HepG2 (cell line): Measurements from ENCODE around the gene SH3PXD2A. TPM values are rescaled to one million over a fixed set of nuclear protein-coding genes. Genes with fewer than 3 reads are reported as not detected.
A peak's percentile ranks its signal among the peaks of the same experiment; 100 is the strongest.

Experiments used
- CBX1 ChIP-seq: IDR thresholded peaks from one replicate; pipeline ENCODE4 v1.6.1; 2016; ENCODE audit warnings: antibody characterized with exemption, low read depth
- CHCHD3 ChIP-seq: sonication (generic); formaldehyde crosslinking; IDR thresholded peaks from 2 replicates; pipeline ENCODE4 v1.8.0; 2022; ENCODE audit warnings: mild to moderate bottlenecking, missing genetic modification reagents, moderate library complexity
- FOXK1 ChIP-seq: sonication (generic); formaldehyde crosslinking; IDR thresholded peaks from 2 replicates; pipeline ENCODE4 v1.4.0; 2020; ENCODE audit warnings: low read depth, missing genetic modification reagents, borderline replicate concordance
- HDAC1 ChIP-seq: sonication (generic); formaldehyde crosslinking; IDR thresholded peaks from 2 replicates; pipeline ENCODE4 v1.5.1; 2020; ENCODE audit warnings: mild to moderate bottlenecking, missing genetic modification reagents
- NFE2 ChIP-seq: sonication (generic); formaldehyde crosslinking; IDR thresholded peaks from 2 replicates; pipeline ENCODE4 v1.4.0; 2020; ENCODE audit warnings: missing genetic modification reagents
- TCF7L2 ChIP-seq: IDR thresholded peaks from 2 replicates; pipeline ENCODE4 v1.6.1; 2011; ENCODE audit warnings: mild to moderate bottlenecking, low read depth, low read length, moderate library complexity
- TGIF2 ChIP-seq: IDR thresholded peaks from 2 replicates; pipeline ENCODE4 v1.6.1; 2016; ENCODE audit warnings: control low read depth, missing compliant biosample characterization
- YEATS2 ChIP-seq: sonication (generic); formaldehyde crosslinking; IDR thresholded peaks from 2 replicates; pipeline ENCODE4 v1.4.0; 2020; ENCODE audit warnings: missing genetic modification reagents, borderline replicate concordance
- ZC3H4 ChIP-seq: sonication (generic); formaldehyde crosslinking; IDR thresholded peaks from 2 replicates; pipeline ENCODE4 v1.4.0; 2020; ENCODE audit warnings: missing genetic modification reagents, borderline replicate concordance
- ZNF180 ChIP-seq: sonication (generic); formaldehyde crosslinking; IDR thresholded peaks from 2 replicates; pipeline ENCODE4 v1.4.0; 2020; ENCODE audit warnings: low read depth, missing genetic modification reagents, borderline replicate concordance
- ZNF282 ChIP-seq: fragments of 450-650 bp; IDR thresholded peaks from 2 replicates; pipeline ENCODE4 v1.6.1; 2018; ENCODE audit not compliant: partially characterized antibody
- ZNF292 ChIP-seq: sonication (generic); formaldehyde crosslinking; IDR thresholded peaks from 2 replicates; pipeline ENCODE4 v1.8.1; 2022; ENCODE audit warnings: mild to moderate bottlenecking, low read depth, missing genetic modification reagents, borderline replicate concordance
- ZNF564 ChIP-seq: sonication (generic); formaldehyde crosslinking; IDR thresholded peaks from 2 replicates; pipeline ENCODE4 v1.8.1; 2023; ENCODE audit warnings: mild to moderate bottlenecking, missing genetic modification reagents
- ZSCAN29 ChIP-seq: sonication (generic); formaldehyde crosslinking; conservative IDR thresholded peaks from 2 replicates; pipeline ENCODE4 v1.4.0; 2020; ENCODE audit warnings: mild to moderate bottlenecking, missing genetic modification reagents
- polyA plus RNA-seq, 8 experiments: library from polyadenylated mRNA; depleted of rRNA in 3 of 8; stranded (reverse) in 7 of 8; unstranded in 1 of 8; fragments of >200 nt; fragmentation: Illumina TruSeq in 4 of 8; extraction: Trizol in 4 of 8; gene quantifications; 2 replicates each; pipeline versions ENCODE4 v1.2.1 to v1.2.3, GENCODE V29; 2011 to 2016; ENCODE audit warnings: low read depth in 4 of 8, missing spikeins in 1 of 8, mixed read lengths in 1 of 8; ENCODE audit not compliant: insufficient read depth in 1 of 8
- total RNA-seq, 5 experiments: library from RNA; depleted of rRNA; stranded (reverse); fragments of >200 nt; fragmentation: Illumina TruSeq; extraction: Trizol; gene quantifications; 2 replicates each; pipeline ENCODE4 v1.2.3, GENCODE V29; 2016; ENCODE audit warnings: low read depth in 1 of 5
- TF ChIP-seq, protein P1 (sequence below): sonication (generic); formaldehyde crosslinking; IDR thresholded peaks from 2 replicates; pipeline ENCODE4 v1.4.0; 2020; ENCODE audit warnings: missing genetic modification reagents
- TF ChIP-seq, protein P2 (sequence below): sonication (generic); formaldehyde crosslinking; IDR thresholded peaks from 2 replicates; pipeline ENCODE4 v1.4.0; 2020; ENCODE audit warnings: mild to moderate bottlenecking, missing genetic modification reagents
- TF ChIP-seq, protein P3 (sequence below): sonication (generic); formaldehyde crosslinking; conservative IDR thresholded peaks from 2 replicates; pipeline ENCODE4 v1.4.0; 2020; ENCODE audit warnings: mild to moderate bottlenecking, missing genetic modification reagents, moderate library complexity
- TF ChIP-seq, protein P4 (sequence below), 2 experiments: sonication (generic) in 1 of 2; formaldehyde crosslinking in 1 of 2; IDR thresholded peaks; 2 replicates each; pipeline versions ENCODE4 v1.4.0 to v1.6.1; 2018 to 2020; ENCODE audit warnings: missing genetic modification reagents in 2 of 2, borderline replicate concordance in 1 of 2, low read depth in 1 of 2, mild to moderate bottlenecking in 1 of 2, missing biosample characterization in 1 of 2
- TF ChIP-seq, protein P5 (sequence below): sonication (generic); formaldehyde crosslinking; IDR thresholded peaks from 2 replicates; pipeline ENCODE4 v1.8.1; 2023; ENCODE audit warnings: missing genetic modification reagents, mild to moderate bottlenecking, borderline replicate concordance

Gene SH3PXD2A
- total and polyA plus RNA-seq, 2 of the 13 experiments (the other 11 are each of a cell fraction or from before 2014, with no cell fraction given): 11.1 to 11.3 TPM

DNA sequence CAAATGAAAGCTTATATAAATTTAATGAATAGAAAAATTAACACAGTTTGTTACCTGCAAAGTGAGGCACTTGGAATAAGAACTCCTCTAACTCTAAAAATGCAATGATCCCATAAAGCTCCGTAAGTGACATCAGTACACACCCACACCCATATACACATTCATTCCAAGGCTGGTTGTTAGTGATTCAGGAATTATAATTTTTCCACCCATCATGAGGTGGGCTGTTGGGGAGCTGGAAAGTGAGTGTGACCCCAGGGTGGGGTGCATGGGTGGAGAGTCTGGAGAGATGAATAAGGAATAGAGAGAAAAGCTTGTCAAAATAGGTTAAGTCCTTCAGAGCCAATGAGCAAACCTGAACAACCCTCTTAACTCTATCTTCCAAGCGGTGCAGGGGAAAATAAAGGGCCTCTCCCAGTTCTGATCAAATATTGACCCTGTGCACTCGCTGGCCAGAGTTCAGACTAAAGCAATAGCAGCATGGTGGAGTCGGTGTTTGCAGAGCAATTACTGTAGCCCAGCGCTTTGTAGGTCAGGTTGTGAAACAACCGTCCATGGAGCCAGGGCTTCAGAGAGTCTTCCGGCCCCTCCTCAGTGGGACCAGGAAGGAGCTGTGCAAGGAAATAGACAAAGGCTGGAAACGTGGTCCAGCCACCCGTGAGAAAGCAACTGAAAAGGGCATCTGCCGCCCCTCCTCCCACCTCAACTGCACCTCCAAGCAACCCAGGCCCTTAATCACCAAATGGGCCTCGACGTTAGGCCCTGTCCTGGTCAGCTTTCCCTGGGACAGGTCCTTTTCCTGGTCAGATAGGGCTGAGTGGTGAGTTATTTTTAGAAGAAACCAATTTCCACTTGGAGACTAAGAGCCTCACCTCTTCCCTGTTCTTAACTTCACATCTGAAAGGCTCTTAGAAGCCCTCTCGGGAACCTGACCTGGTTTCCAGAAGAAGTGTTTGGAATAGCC, 61.2 kb downstream of the SH3PXD2A start (continued):
- TF ChIP-seq CHCHD3 (CRISPR knock-in tag): no peak
- TF ChIP-seq ZC3H4 (CRISPR knock-in tag): no peak
- peak; percentile 81 for TF ChIP-seq TGIF2 (CRISPR knock-in tag)
- no peak for TF ChIP-seq ZNF282
- TF ChIP-seq, protein P1, sequence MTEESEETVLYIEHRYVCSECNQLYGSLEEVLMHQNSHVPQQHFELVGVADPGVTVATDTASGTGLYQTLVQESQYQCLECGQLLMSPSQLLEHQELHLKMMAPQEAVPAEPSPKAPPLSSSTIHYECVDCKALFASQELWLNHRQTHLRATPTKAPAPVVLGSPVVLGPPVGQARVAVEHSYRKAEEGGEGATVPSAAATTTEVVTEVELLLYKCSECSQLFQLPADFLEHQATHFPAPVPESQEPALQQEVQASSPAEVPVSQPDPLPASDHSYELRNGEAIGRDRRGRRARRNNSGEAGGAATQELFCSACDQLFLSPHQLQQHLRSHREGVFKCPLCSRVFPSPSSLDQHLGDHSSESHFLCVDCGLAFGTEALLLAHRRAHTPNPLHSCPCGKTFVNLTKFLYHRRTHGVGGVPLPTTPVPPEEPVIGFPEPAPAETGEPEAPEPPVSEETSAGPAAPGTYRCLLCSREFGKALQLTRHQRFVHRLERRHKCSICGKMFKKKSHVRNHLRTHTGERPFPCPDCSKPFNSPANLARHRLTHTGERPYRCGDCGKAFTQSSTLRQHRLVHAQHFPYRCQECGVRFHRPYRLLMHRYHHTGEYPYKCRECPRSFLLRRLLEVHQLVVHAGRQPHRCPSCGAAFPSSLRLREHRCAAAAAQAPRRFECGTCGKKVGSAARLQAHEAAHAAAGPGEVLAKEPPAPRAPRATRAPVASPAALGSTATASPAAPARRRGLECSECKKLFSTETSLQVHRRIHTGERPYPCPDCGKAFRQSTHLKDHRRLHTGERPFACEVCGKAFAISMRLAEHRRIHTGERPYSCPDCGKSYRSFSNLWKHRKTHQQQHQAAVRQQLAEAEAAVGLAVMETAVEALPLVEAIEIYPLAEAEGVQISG (CRISPR knock-in tag): peak; percentile 90
- no peak for TF ChIP-seq NFE2 (CRISPR knock-in tag)
- TF ChIP-seq, protein P2, sequence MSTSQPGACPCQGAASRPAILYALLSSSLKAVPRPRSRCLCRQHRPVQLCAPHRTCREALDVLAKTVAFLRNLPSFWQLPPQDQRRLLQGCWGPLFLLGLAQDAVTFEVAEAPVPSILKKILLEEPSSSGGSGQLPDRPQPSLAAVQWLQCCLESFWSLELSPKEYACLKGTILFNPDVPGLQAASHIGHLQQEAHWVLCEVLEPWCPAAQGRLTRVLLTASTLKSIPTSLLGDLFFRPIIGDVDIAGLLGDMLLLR (CRISPR knock-in tag): no peak
- TF ChIP-seq ZNF180 (CRISPR knock-in tag): no peak
- TF ChIP-seq HDAC1: peak; percentile 97
- TF ChIP-seq ZSCAN29 (CRISPR knock-in tag): peak; percentile 92
- peak; percentile 87; the same call in 1 of the 2 replicates for TF ChIP-seq ZNF292 (CRISPR knock-in tag)
- TF ChIP-seq, protein P3, sequence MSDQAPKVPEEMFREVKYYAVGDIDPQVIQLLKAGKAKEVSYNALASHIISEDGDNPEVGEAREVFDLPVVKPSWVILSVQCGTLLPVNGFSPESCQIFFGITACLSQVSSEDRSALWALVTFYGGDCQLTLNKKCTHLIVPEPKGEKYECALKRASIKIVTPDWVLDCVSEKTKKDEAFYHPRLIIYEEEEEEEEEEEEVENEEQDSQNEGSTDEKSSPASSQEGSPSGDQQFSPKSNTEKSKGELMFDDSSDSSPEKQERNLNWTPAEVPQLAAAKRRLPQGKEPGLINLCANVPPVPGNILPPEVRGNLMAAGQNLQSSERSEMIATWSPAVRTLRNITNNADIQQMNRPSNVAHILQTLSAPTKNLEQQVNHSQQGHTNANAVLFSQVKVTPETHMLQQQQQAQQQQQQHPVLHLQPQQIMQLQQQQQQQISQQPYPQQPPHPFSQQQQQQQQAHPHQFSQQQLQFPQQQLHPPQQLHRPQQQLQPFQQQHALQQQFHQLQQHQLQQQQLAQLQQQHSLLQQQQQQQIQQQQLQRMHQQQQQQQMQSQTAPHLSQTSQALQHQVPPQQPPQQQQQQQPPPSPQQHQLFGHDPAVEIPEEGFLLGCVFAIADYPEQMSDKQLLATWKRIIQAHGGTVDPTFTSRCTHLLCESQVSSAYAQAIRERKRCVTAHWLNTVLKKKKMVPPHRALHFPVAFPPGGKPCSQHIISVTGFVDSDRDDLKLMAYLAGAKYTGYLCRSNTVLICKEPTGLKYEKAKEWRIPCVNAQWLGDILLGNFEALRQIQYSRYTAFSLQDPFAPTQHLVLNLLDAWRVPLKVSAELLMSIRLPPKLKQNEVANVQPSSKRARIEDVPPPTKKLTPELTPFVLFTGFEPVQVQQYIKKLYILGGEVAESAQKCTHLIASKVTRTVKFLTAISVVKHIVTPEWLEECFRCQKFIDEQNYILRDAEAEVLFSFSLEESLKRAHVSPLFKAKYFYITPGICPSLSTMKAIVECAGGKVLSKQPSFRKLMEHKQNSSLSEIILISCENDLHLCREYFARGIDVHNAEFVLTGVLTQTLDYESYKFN: peak; percentile 100
- TF ChIP-seq, protein P4, sequence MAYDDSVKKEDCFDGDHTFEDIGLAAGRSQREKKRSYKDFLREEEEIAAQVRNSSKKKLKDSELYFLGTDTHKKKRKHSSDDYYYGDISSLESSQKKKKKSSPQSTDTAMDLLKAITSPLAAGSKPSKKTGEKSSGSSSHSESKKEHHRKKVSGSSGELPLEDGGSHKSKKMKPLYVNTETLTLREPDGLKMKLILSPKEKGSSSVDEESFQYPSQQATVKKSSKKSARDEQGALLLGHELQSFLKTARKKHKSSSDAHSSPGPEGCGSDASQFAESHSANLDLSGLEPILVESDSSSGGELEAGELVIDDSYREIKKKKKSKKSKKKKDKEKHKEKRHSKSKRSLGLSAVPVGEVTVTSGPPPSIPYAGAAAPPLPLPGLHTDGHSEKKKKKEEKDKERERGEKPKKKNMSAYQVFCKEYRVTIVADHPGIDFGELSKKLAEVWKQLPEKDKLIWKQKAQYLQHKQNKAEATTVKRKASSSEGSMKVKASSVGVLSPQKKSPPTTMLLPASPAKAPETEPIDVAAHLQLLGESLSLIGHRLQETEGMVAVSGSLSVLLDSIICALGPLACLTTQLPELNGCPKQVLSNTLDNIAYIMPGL (CRISPR knock-in tag; IDR thresholded peaks at IDR 0.05; ENCODE audit: borderline replicate concordance in 1 of 2, low read depth in 1 of 2): peak; percentile 52 to 62; a peak in 3 of 4 replicates
- no peak for TF ChIP-seq CBX1
- peak; percentile 76; the same call in 1 of the 2 replicates for TF ChIP-seq YEATS2 (CRISPR knock-in tag)
- no peak for TF ChIP-seq ZNF564 (CRISPR knock-in tag)
- peak; percentile 66; the same call in 1 of the 2 replicates for TF ChIP-seq TCF7L2
- peak; percentile 91 for TF ChIP-seq FOXK1 (CRISPR knock-in tag)
- TF ChIP-seq, protein P5, sequence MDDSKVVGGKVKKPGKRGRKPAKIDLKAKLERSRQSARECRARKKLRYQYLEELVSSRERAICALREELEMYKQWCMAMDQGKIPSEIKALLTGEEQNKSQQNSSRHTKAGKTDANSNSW (CRISPR knock-in tag): no peak
